Panc1 (cell line): Measurements from ENCODE around the gene B9D1. TPM values are rescaled to one million over a fixed set of nuclear protein-coding genes. Genes with fewer than 3 reads are reported as not detected.

Source experiments
- ATAC-seq: fragments of 200-7000 bp; cut with Tn5 transposase; 2 replicates; pipeline ENCODE4 v1.9.1; 2020; ENCODE audit warnings: mild to moderate bottlenecking, moderate library complexity
- BruUV-seq: library from RNA; stranded (reverse); fragments of 400-500 nt; replicated peaks from 2 replicates; lab custom pipeline; 2021; lab: Mats Ljungman, UMichigan
- CTCF ChIA-PET: fragments of 300-600 bp; sonication (Branson Sonifier 250); formaldehyde crosslinking; loops from one replicate; lab custom pipeline; 2022; ENCODE audit warnings: antibody characterized with exemption; lab: Charles Lee
- POLR2A ChIA-PET: fragments of 300-600 bp; sonication (Branson Sonifier 250); formaldehyde crosslinking; loops from one replicate; lab custom pipeline; 2022; ENCODE audit warnings: antibody characterized with exemption; lab: Charles Lee
- DNase-seq: peaks from one replicate; pipeline ENCODE4 v3.0.0-alpha.2; 2010; ENCODE audit warnings: low read depth, low spot score
- H3K27ac ChIP-seq: 2 replicates; pipeline ENCODE4 v1.5.1; 2011; ENCODE audit warnings: mild to moderate bottlenecking, low read length, inconsistent platforms
- H3K27me3 ChIP-seq: fragments of 200-500 bp; sonication (Bioruptor generic); 2 replicates; pipeline ENCODE4 v1.6.0; 2014; ENCODE audit warnings: low read length, inconsistent platforms; ENCODE audit not compliant: control insufficient read depth, insufficient read depth
- H3K36me3 ChIP-seq: fragments of 200-500 bp; sonication (Bioruptor generic); 2 replicates; pipeline ENCODE4 v1.5.1; 2014; ENCODE audit warnings: inconsistent platforms, mild to moderate bottlenecking, low read length, moderate library complexity; ENCODE audit not compliant: control insufficient read depth, insufficient read depth
- H3K4me1 ChIP-seq: 2 replicates; pipeline ENCODE4 v1.5.1; 2011; ENCODE audit warnings: inconsistent platforms, mild to moderate bottlenecking, low read length, moderate library complexity; ENCODE audit not compliant: control insufficient read depth, insufficient read depth
- H3K4me3 ChIP-seq, 2 experiments: 2 replicates each; pipeline ENCODE4 v1.5.1; 2011 to 2012; ENCODE audit warnings: low read depth in 2 of 2, low read length in 2 of 2, mild to moderate bottlenecking in 2 of 2, inconsistent platforms in 1 of 2, moderate library complexity in 1 of 2
- H3K9me3 ChIP-seq: fragments of 200-500 bp; sonication (Bioruptor generic); 2 replicates; pipeline ENCODE4 v1.5.1; 2014; ENCODE audit warnings: low read depth, mild to moderate bottlenecking, inconsistent platforms, low read length, moderate library complexity; ENCODE audit not compliant: control insufficient read depth, insufficient read depth
- POLR2AphosphoS5 ChIP-seq: IDR thresholded peaks from 2 replicates; pipeline ENCODE4 v1.6.1; 2012; ENCODE audit warnings: mild to moderate bottlenecking, low read depth, low read length, moderate library complexity
- SIN3A ChIP-seq: IDR thresholded peaks from 2 replicates; pipeline ENCODE4 v1.6.1; 2012; ENCODE audit warnings: low read depth, mild to moderate bottlenecking, low read length, moderate library complexity, borderline replicate concordance; ENCODE audit not compliant: insufficient read depth
- TCF7L2 ChIP-seq: IDR thresholded peaks from 2 replicates; pipeline ENCODE4 v1.6.1; 2011; ENCODE audit warnings: mild to moderate bottlenecking, low read depth, low read length, inconsistent platforms
- in situ Hi-C: cut with HindIII; loops from 2 replicates; pipeline ENCODE4 v1.10.0; 2016; ENCODE audit warnings: low sequenced_read_pairs, low pct_unique_long_range_greater_than_20kb
- intact Hi-C: fragments of 100-400 bp; cut with micrococcal nuclease; formaldehyde crosslinking; loops from one replicate; pipeline ENCODE4 v1.10.0; 2022; ENCODE audit not compliant: unreplicated experiment
- total RNA-seq: library from RNA; stranded (reverse); gene quantifications from one replicate; pipeline ENCODE4 v1.2.1, GENCODE V29; 2021; ENCODE audit not compliant: unreplicated experiment
- TF ChIP-seq, protein P1 (sequence below): fragments of 450-650 bp; IDR thresholded peaks from 2 replicates; pipeline ENCODE4 v1.5.1; 2017; ENCODE audit warnings: mild to moderate bottlenecking
- TF ChIP-seq, protein P2 (sequence below), 2 experiments: IDR thresholded peaks; 2 replicates each; pipeline ENCODE4 v1.6.1; 2011 to 2012; ENCODE audit warnings: low read depth in 2 of 2, control low read depth in 1 of 2, low read length in 1 of 2, mild to moderate bottlenecking in 1 of 2, moderate library complexity in 1 of 2; ENCODE audit not compliant: insufficient read depth in 1 of 2

The B9D1 gene
- total RNA-seq, 1 experiment from 2014 or later, result 19.1 TPM

DNA sequence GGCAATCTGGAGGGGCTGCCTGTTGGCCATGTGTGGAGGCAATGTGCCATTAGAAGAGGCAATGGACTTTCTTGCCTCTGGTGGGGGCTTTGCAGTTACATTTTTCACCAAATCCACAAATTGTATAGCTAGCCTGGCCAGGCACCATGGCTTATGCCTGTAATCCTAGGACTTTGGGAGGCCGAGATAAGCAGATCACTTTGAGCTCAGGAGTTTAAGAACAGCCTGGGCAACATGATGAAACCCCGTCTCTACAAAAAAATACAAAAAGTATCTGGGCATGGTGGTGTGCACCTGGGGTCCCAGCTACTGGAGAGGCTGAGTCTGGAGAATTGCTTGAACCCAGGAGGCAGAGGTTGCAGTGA lies 45.8 kb upstream of the B9D1 start:
- no peak overlapping the region for H3K4me3 ChIP-seq
- TF ChIP-seq POLR2AphosphoS5 (no peak), SIN3A (no peak), TCF7L2 (no peak)
- TF ChIP-seq, protein P1, sequence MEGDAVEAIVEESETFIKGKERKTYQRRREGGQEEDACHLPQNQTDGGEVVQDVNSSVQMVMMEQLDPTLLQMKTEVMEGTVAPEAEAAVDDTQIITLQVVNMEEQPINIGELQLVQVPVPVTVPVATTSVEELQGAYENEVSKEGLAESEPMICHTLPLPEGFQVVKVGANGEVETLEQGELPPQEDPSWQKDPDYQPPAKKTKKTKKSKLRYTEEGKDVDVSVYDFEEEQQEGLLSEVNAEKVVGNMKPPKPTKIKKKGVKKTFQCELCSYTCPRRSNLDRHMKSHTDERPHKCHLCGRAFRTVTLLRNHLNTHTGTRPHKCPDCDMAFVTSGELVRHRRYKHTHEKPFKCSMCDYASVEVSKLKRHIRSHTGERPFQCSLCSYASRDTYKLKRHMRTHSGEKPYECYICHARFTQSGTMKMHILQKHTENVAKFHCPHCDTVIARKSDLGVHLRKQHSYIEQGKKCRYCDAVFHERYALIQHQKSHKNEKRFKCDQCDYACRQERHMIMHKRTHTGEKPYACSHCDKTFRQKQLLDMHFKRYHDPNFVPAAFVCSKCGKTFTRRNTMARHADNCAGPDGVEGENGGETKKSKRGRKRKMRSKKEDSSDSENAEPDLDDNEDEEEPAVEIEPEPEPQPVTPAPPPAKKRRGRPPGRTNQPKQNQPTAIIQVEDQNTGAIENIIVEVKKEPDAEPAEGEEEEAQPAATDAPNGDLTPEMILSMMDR, result no peak
- TF ChIP-seq, protein P2, sequence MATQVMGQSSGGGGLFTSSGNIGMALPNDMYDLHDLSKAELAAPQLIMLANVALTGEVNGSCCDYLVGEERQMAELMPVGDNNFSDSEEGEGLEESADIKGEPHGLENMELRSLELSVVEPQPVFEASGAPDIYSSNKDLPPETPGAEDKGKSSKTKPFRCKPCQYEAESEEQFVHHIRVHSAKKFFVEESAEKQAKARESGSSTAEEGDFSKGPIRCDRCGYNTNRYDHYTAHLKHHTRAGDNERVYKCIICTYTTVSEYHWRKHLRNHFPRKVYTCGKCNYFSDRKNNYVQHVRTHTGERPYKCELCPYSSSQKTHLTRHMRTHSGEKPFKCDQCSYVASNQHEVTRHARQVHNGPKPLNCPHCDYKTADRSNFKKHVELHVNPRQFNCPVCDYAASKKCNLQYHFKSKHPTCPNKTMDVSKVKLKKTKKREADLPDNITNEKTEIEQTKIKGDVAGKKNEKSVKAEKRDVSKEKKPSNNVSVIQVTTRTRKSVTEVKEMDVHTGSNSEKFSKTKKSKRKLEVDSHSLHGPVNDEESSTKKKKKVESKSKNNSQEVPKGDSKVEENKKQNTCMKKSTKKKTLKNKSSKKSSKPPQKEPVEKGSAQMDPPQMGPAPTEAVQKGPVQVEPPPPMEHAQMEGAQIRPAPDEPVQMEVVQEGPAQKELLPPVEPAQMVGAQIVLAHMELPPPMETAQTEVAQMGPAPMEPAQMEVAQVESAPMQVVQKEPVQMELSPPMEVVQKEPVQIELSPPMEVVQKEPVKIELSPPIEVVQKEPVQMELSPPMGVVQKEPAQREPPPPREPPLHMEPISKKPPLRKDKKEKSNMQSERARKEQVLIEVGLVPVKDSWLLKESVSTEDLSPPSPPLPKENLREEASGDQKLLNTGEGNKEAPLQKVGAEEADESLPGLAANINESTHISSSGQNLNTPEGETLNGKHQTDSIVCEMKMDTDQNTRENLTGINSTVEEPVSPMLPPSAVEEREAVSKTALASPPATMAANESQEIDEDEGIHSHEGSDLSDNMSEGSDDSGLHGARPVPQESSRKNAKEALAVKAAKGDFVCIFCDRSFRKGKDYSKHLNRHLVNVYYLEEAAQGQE (IDR thresholded peaks at IDR 0.05; ENCODE audit: insufficient read depth in 1 of 2, low read depth in 2 of 2, low read length in 1 of 2), result no peak
- intact Hi-C loops (no loop called here), in situ Hi-C loops (no loop called here)
- POLR2A ChIA-PET, result no interaction called here
- H3K27me3 ChIP-seq, result no peaks in the 10 kb centered on the region
- no peaks in the 10 kb centered on the region for H3K36me3 ChIP-seq
- ATAC-seq (no peak), DNase-seq (no peak)
- no peak overlapping the region for H3K27ac ChIP-seq
- no TSS peak for BruUV-seq
- CTCF ChIA-PET, result no interaction called here
- no peaks in the 10 kb centered on the region for H3K4me1 ChIP-seq
- no peaks in the 10 kb centered on the region for H3K9me3 ChIP-seq

DNA sequence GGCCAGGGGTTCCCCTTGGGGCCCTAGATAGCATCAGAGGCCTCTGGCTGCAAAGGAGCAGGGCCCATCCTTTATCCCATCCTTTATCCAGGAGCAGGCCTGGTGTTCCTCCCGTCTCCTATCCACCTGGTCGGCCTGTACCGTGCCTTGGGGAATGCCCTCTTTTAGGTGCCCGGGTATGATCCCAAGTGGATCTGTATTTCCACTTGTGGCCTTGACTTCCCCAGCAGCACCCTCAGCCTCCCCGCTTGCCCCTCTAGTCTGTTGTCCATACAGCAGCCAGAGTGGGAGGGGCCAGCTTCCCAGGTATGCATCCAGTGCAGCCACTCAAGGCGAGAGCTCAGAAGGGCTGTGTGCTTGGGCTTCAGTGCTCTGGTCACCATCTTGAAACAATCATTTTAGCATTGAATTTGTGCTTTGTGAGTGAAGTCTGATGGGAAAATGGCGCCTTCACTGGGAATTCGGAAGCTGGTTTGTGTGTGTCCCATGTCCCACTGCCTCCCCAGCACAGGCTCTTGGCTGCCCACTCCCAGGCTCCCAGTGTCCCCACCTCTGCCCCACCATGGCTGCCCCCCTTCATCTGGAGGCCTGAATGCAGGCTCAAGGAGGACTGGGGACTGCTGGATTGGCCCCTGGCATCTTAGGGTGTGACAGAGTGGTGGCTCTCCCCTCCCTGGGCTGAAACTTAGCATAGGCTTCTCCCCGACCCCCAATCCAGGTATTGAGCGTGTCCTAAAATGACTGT lies 45.2 kb upstream of the B9D1 start:
- H3K4me1 ChIP-seq, result no peaks in the 10 kb centered on the region
- ChIA-PET CTCF (no interaction called here), POLR2A (no interaction called here)
- intact Hi-C loops (no loop called here), in situ Hi-C loops (no loop called here)
- H3K9me3 ChIP-seq, result no peaks in the 10 kb centered on the region
- no TSS peak for BruUV-seq
- ATAC-seq (no peak), DNase-seq (no peak)
- no peaks in the 10 kb centered on the region for H3K36me3 ChIP-seq
- TF ChIP-seq SIN3A (no peak), TCF7L2 (no peak), POLR2AphosphoS5 (no peak)
- TF ChIP-seq, protein P1, result no peak
- TF ChIP-seq, protein P2 (IDR thresholded peaks at IDR 0.05; ENCODE audit: insufficient read depth in 1 of 2, low read depth in 2 of 2, low read length in 1 of 2), result no peak
- H3K27ac ChIP-seq, result no peak overlapping the region
- no peak overlapping the region for H3K4me3 ChIP-seq
- no peaks in the 10 kb centered on the region for H3K27me3 ChIP-seq
